Measurements from ENCODE around the gene MARK2.

DNA sequence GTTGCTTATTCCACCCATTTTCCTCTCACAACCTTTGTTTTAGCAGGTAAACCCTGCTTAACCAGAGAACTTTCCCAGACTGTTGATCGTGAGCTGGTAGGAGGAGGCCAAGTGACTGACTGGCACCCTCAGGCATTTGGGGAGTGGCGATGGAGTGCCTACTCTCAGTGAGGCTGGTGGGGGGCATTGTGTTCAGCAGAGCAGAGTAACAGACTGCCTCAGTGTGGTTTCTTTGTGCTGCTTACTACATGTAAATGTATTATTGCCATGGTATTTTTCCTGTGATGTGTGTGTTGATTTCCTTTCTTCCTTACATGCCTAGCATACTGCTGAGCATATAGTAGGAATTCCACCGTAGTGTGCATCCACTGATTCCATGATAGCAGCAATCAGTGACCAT lies 2.6 kb downstream of the MARK2 start:
- TF ChIP-seq, protein P1, sequence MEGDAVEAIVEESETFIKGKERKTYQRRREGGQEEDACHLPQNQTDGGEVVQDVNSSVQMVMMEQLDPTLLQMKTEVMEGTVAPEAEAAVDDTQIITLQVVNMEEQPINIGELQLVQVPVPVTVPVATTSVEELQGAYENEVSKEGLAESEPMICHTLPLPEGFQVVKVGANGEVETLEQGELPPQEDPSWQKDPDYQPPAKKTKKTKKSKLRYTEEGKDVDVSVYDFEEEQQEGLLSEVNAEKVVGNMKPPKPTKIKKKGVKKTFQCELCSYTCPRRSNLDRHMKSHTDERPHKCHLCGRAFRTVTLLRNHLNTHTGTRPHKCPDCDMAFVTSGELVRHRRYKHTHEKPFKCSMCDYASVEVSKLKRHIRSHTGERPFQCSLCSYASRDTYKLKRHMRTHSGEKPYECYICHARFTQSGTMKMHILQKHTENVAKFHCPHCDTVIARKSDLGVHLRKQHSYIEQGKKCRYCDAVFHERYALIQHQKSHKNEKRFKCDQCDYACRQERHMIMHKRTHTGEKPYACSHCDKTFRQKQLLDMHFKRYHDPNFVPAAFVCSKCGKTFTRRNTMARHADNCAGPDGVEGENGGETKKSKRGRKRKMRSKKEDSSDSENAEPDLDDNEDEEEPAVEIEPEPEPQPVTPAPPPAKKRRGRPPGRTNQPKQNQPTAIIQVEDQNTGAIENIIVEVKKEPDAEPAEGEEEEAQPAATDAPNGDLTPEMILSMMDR (conservative IDR thresholded peaks at IDR 0.05; ENCODE audit: low read length): no peak
- TF ChIP-seq EZH2phosphoT487 (IDR thresholded peaks at IDR 0.05; ENCODE audit: borderline replicate concordance): no peak
